Fibroblast of lung (primary cell): ENCODE results near the gene LEO1. TPM values are rescaled to one million over a fixed set of nuclear protein-coding genes. Genes with fewer than 3 reads are reported as not detected.
"Not testable (repeated sequence)": the region's sequence is repeated elsewhere in the genome, so short reads cannot be mapped to it uniquely, and the experiment has no call there.

ENCODE experiments used
- DNase-seq, 2 donors: peaks; one replicate each; pipeline versions ENCODE4 v3.0.0 to v3.0.0-alpha.2; 2010; ENCODE audit warnings: low read depth in 2 of 2
- H2AFZ ChIP-seq: 2 replicates; pipeline ENCODE4 v1.5.1; 2012; ENCODE audit warnings: low read length, control low read depth, inconsistent platforms
- H3K27ac ChIP-seq: 2 replicates; pipeline ENCODE4 v1.5.1; 2011; ENCODE audit warnings: low read length, control low read depth; ENCODE audit not compliant: insufficient read depth
- H3K27me3 ChIP-seq: 2 replicates; pipeline ENCODE4 v1.5.1; 2011; ENCODE audit warnings: mild to moderate bottlenecking, low read length; ENCODE audit not compliant: control insufficient read depth, insufficient read depth
- H3K36me3 ChIP-seq: 2 replicates; pipeline ENCODE4 v1.5.1; 2011; ENCODE audit warnings: low read length; ENCODE audit not compliant: control insufficient read depth, insufficient read depth
- H3K4me1 ChIP-seq: 2 replicates; pipeline ENCODE4 v1.5.1; 2011; ENCODE audit warnings: low read length; ENCODE audit not compliant: control insufficient read depth, insufficient read depth; ENCODE audit errors: extremely low read depth
- H3K4me2 ChIP-seq: 2 replicates; pipeline ENCODE4 v1.5.1; 2011; ENCODE audit warnings: low read length, control low read depth; ENCODE audit not compliant: insufficient read depth; ENCODE audit errors: extremely low read depth
- H3K4me3 ChIP-seq, 4 experiments: fragments of 200-600 bp in 1 of 4; sonication (generic) in 1 of 4; replicated peaks in 1 of 4; 2 replicates each; pipeline ENCODE4 v1.5.1; 2011 to 2016; ENCODE audit warnings: low read length in 4 of 4, low read depth in 3 of 4, mild to moderate bottlenecking in 3 of 4, control low read depth in 2 of 4, inconsistent platforms in 1 of 4, mixed read lengths in 1 of 4; ENCODE audit not compliant: insufficient read depth in 1 of 4; ENCODE audit errors: control extremely low read depth in 1 of 4
- H3K79me2 ChIP-seq: 2 replicates; pipeline ENCODE4 v1.5.1; 2012; ENCODE audit warnings: mild to moderate bottlenecking, low read length, inconsistent platforms; ENCODE audit not compliant: control insufficient read depth, insufficient read depth
- H3K9ac ChIP-seq: 2 replicates; pipeline ENCODE4 v1.5.1; 2011; ENCODE audit warnings: mild to moderate bottlenecking, low read length, control low read depth; ENCODE audit not compliant: insufficient read depth
- H3K9me3 ChIP-seq: 2 replicates; pipeline ENCODE4 v1.5.1; 2012; ENCODE audit warnings: low read depth, low read length; ENCODE audit not compliant: control insufficient read depth, insufficient read depth
- H4K20me1 ChIP-seq: 2 replicates; pipeline ENCODE4 v1.5.1; 2011; ENCODE audit warnings: low read length; ENCODE audit not compliant: control insufficient read depth, insufficient read depth; ENCODE audit errors: extremely low read depth
- EZH2 ChIP-seq: IDR thresholded peaks from 2 replicates; pipeline ENCODE4 v1.5.1; 2012; ENCODE audit warnings: low read length, control low read depth, mild to moderate bottlenecking; ENCODE audit errors: missing control alignments
- polyA plus RNA-seq, 2 donors: library from polyadenylated mRNA; depleted of rRNA in 1 of 2; stranded (reverse) in 1 of 2; unstranded in 1 of 2; fragments of >200 nt; gene quantifications; 2 replicates each; pipeline ENCODE4 v1.2.1, GENCODE V29; 2011 to 2012; ENCODE audit warnings: missing spikeins in 1 of 2
- total RNA-seq: library from RNA; depleted of rRNA; stranded (reverse); fragments of >200 nt; gene quantifications from 2 replicates; pipeline ENCODE4 v1.2.1, GENCODE V29; 2014
- TF ChIP-seq, protein P1 (sequence below), 2 donors: IDR thresholded peaks in 1 of 2; conservative IDR thresholded peaks in 1 of 2; 1 replicate in 1 of 2; 2 replicates in 1 of 2; pipeline ENCODE4 v1.5.1; 2011 to 2012; ENCODE audit warnings: low read length in 2 of 2, control low read depth in 1 of 2, inconsistent platforms in 1 of 2, low read depth in 1 of 2, mild to moderate bottlenecking in 1 of 2

The LEO1 gene
- total and polyA plus RNA-seq, 2 donors (not counting 1 experiment from before 2014, with no cell fraction given): 12.9 to 21.3 TPM

DNA sequence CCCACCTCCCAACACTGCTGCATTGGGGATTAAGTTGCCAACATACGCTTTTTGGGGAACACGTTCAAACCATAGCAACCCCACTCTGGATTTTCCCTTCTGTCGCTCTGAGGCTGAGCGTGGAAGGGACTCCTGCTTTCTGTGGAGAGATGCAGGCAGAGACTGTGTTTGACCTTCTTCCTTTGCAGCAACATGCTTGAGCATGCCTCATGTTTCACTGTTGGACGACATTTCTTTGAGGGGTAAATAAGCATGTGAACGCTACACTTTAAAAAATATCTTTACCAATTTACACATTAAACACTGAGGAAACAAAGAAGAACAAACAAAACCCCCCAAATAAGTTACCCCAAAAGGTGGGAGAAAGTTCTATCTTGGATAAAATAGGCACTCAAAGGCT is 33.2 kb upstream of the LEO1 start:
- H3K27me3 ChIP-seq: peaks cover 3% of the 10 kb centered on the region
- no peak overlapping the region for H2AFZ ChIP-seq
- H3K36me3 ChIP-seq: no peaks in the 10 kb centered on the region
- no peaks in the 10 kb centered on the region for H3K79me2 ChIP-seq
- no peaks in the 10 kb centered on the region for H3K4me1 ChIP-seq
- no peak overlapping the region for H3K9ac ChIP-seq
- no peak overlapping the region for H3K27ac ChIP-seq
- TF ChIP-seq, protein P1, sequence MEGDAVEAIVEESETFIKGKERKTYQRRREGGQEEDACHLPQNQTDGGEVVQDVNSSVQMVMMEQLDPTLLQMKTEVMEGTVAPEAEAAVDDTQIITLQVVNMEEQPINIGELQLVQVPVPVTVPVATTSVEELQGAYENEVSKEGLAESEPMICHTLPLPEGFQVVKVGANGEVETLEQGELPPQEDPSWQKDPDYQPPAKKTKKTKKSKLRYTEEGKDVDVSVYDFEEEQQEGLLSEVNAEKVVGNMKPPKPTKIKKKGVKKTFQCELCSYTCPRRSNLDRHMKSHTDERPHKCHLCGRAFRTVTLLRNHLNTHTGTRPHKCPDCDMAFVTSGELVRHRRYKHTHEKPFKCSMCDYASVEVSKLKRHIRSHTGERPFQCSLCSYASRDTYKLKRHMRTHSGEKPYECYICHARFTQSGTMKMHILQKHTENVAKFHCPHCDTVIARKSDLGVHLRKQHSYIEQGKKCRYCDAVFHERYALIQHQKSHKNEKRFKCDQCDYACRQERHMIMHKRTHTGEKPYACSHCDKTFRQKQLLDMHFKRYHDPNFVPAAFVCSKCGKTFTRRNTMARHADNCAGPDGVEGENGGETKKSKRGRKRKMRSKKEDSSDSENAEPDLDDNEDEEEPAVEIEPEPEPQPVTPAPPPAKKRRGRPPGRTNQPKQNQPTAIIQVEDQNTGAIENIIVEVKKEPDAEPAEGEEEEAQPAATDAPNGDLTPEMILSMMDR (conservative IDR thresholded peaks at IDR 0.05 in 1 of 2, IDR thresholded peaks at IDR 0.05 in 1 of 2; ENCODE audit: low read depth in 1 of 2, low read length in 2 of 2): no peak
- TF ChIP-seq EZH2: no peak
- DNase-seq: no peak
- H3K4me2 ChIP-seq: no peak overlapping the region
- H3K4me3 ChIP-seq: no peak overlapping the region
- H4K20me1 ChIP-seq: no peaks in the 10 kb centered on the region
- H3K9me3 ChIP-seq: no peaks in the 10 kb centered on the region

DNA sequence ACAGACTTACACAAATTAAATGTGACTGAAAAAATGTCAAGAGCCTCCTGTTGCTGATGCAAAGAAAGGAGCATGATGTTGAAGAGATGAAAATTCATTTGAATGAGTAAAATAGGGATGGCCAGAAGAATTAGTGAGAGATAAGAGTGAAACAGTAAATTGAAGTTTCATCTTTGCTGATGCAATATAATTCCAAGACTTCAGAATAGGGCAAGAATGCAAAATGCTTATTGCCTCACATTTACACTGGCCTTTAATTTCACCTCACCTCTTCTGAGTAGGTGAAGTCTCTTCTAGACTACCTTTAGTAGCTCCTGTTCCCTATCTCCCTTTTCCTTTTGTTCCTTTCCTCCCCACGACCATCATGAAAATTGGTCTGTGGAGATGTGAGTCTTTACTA is 32.1 kb upstream of the LEO1 start:
- Histone ChIP-seq H3K9me3 (no peaks in the 10 kb centered on the region), H3K4me2 (no peak overlapping the region), H3K79me2 (no peaks in the 10 kb centered on the region), H4K20me1 (no peaks in the 10 kb centered on the region), H3K4me3 (no peak overlapping the region), H3K27ac (no peak overlapping the region), H2AFZ (no peak overlapping the region), H3K9ac (no peak overlapping the region), H3K4me1 (no peaks in the 10 kb centered on the region), H3K36me3 (no peaks in the 10 kb centered on the region), H3K27me3 (peaks cover 3% of the 10 kb centered on the region)
- no peak for DNase-seq
- no peak for TF ChIP-seq EZH2
- TF ChIP-seq, protein P1 (conservative IDR thresholded peaks at IDR 0.05 in 1 of 2, IDR thresholded peaks at IDR 0.05 in 1 of 2; ENCODE audit: low read depth in 1 of 2, low read length in 2 of 2): no peak

DNA sequence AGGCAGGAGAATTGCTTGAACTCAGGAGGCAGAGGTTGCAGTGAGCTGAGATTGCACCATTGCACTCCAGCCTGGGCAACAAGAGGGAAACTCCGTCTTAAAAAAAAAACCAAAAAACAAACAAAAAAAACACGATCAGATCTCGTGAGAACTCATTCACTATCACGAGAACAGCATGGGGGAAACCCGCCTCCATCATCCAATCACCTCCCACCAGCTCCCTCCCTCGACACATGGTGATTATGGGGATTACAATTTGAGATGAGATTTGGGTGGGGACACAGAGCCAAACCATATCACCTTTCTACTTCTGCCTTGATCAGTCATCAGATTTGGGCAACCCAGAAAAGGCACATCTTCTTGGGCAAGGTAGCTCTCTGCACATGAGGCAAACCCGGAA is 31.5 kb upstream of the LEO1 start:
- H3K4me3 ChIP-seq, H3K27me3 ChIP-seq, H4K20me1 ChIP-seq, H3K9me3 ChIP-seq, H3K27ac ChIP-seq, H3K36me3 ChIP-seq, DNase-seq, H2AFZ ChIP-seq, H3K9ac ChIP-seq, H3K4me2 ChIP-seq, H3K4me1 ChIP-seq, H3K79me2 ChIP-seq: not testable (repeated sequence)
